Gastroesophageal sphincter (tissue), 4 donors: ENCODE data around the gene METTL18. TPM values are rescaled to one million over a fixed set of nuclear protein-coding genes. Genes with fewer than 3 reads are reported as not detected.

Experiments used
- ATAC-seq: fragments of 150-250 bp; one replicate; pipeline ENCODE4 v1.9.1; 2016; ENCODE audit warnings: mild to moderate bottlenecking, moderate library complexity
- H3K27ac ChIP-seq, 4 donors: fragments of 200-600 bp; sonication (generic) in 3 of 4; 1 replicate in 3 of 4; 2 replicates in 1 of 4; pipeline ENCODE4 v1.5.1; 2016 to 2019
- H3K27me3 ChIP-seq: fragments of 200-600 bp; sonication (generic); one replicate; pipeline ENCODE4 v1.5.1; 2019
- H3K36me3 ChIP-seq, 2 donors: fragments of 200-600 bp; sonication (generic); one replicate each; pipeline ENCODE4 v1.5.1; 2019; ENCODE audit warnings: control low read depth in 1 of 2
- H3K4me1 ChIP-seq, 3 donors: fragments of 200-600 bp; sonication (generic); 1 replicate in 2 of 3; 2 replicates in 1 of 3; pipeline ENCODE4 v1.5.1; 2016 to 2019; ENCODE audit warnings: control low read depth in 2 of 3
- H3K4me3 ChIP-seq, 2 donors: fragments of 200-600 bp; sonication (generic); one replicate each; pipeline ENCODE4 v1.5.1; 2019; ENCODE audit warnings: mild to moderate bottlenecking in 1 of 2, moderate library complexity in 1 of 2
- H3K9me3 ChIP-seq, 3 donors: fragments of 200-600 bp; sonication (generic); one replicate each; pipeline ENCODE4 v1.5.1; 2017 to 2019; ENCODE audit warnings: control low read depth in 2 of 3
- CTCF ChIP-seq, 4 experiments: fragments of 200-600 bp in 2 of 4; fragments of 450-650 bp in 2 of 4; sonication (generic) in 1 of 4; IDR thresholded peaks; one replicate each; pipeline ENCODE4 v1.5.1; 2017 to 2019; ENCODE audit warnings: antibody characterized with exemption in 4 of 4, mild to moderate bottlenecking in 2 of 4, moderate library complexity in 2 of 4
- EP300 ChIP-seq: sonication (generic); formaldehyde crosslinking; IDR thresholded peaks from one replicate; pipeline ENCODE4 v1.6.1; 2017; ENCODE audit warnings: antibody characterized with exemption, mild to moderate bottlenecking
- POLR2A ChIP-seq, 2 donors: fragments of 450-650 bp; IDR thresholded peaks; one replicate each; pipeline ENCODE4 v1.6.1; 2017; ENCODE audit warnings: antibody characterized with exemption in 2 of 2, mild to moderate bottlenecking in 2 of 2, moderate library complexity in 1 of 2
- POLR2AphosphoS5 ChIP-seq: sonication (generic); formaldehyde crosslinking; IDR thresholded peaks from one replicate; pipeline ENCODE4 v1.6.1; 2017; ENCODE audit warnings: antibody characterized with exemption
- WGBS, 2 donors: methylation state at CpG; one replicate each; pipeline ENCODE4 v1.1.5; 2018; ENCODE audit warnings: low coverage in 1 of 2; 5-methylcytosine and 5-hydroxymethylcytosine counted together
- total RNA-seq, 4 donors: library from RNA; depleted of rRNA; stranded (reverse); fragments of >200 nt; gene quantifications; one replicate each; pipeline ENCODE4 v1.1.0, GENCODE V29; 2016

Gene METTL18
- total RNA-seq, 4 donors from 2014 or later = 3.9 to 8.8 (median 6.1) TPM

DNA sequence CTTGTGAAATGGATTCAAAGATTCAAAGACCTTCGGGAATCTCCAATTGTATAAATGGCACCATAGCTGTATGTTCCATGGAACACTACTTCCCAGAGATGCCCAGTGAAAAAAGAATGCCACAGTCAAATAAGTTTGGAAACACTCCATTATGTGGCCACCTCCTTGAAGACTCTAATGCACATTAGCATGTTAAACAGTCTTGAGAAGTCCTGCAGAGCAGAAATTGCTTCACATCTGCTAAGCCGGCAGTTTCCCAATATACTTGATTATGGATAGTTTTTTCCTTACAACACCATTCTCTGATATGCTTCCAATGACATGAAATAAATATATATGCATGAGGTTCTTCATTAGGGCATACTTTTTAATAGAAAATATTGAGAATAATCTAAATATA, 48.2 kb downstream of the METTL18 start:
- ATAC-seq = no peak
- Histone ChIP-seq H3K36me3 (no peaks in the 10 kb centered on the region), H3K4me1 (no peaks in the 10 kb centered on the region), H3K27ac (no peak overlapping the region), H3K27me3 (peaks cover 4% of the 10 kb centered on the region), H3K4me3 (no peak overlapping the region), H3K9me3 (no peaks in the 10 kb centered on the region)
- 86 to 100% methylated on average over 1 to 2 of the region's 2 CpGs for WGBS, 2 donors
- no peak for TF ChIP-seq CTCF (IDR thresholded peaks at IDR 0.05)
- TF ChIP-seq EP300 = no peak
- no peak for TF ChIP-seq POLR2A (IDR thresholded peaks at IDR 0.05)
- no peak for TF ChIP-seq POLR2AphosphoS5

DNA sequence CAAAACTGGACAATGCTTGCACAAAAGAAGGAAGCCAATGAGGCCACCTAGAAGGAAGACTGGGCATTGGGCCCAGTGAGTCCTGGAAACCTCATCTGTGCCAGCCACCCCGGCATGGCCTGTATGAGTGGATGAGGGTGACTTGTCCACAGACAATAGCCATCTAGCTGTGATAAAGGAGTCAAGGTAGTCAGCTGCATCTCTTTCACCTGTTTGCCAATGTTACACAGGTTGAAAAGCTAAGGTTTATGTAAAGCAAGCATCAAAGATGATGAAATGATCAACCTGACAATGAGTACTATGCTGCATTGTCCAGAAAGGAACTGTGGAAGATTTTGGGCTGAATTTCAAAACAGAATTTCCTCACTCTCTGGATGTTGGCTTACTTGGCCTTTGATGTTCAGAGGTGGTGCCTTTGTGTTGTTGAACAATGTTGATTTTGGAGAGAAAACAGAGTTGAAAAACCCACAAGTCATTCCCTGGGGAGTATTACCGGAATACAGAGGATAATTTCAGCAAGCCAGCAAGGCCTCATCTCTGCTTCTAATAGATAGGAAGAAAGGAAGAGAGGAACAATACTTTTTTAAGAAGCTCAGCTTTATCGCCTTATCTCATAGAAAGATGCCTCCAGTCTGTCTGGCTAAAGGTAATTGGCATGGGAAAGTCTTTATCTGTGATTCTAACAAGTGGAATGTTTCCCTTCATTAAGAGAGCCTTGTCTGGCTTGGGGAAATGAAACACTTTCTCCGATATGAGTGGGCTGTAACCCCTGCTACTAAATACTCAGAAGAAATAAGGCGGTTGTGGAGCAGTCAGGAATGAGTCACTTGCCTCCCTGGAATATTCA, 49.5 kb downstream of the METTL18 start:
- ATAC-seq = peak; percentile 55
- H3K9me3 ChIP-seq = no peaks in the 10 kb centered on the region
- WGBS, 2 donors = 32 to 53% methylated on average over 3 to 5 of the region's 5 CpGs

More for the DNA sequence above, 49.5 kb downstream of the METTL18 start:
- H3K4me1 ChIP-seq = no peaks in the 10 kb centered on the region
- H3K36me3 ChIP-seq = no peaks in the 10 kb centered on the region
- no peak overlapping the region for H3K27ac ChIP-seq
- TF ChIP-seq EP300 (no peak), CTCF (IDR thresholded peaks at IDR 0.05) (no peak), POLR2A (IDR thresholded peaks at IDR 0.05) (no peak), POLR2AphosphoS5 (no peak)
- H3K4me3 ChIP-seq = no peak overlapping the region
- peaks cover 4% of the 10 kb centered on the region for H3K27me3 ChIP-seq

Other genes with a start within 250 kb of the METTL18 start
- gene F5, start 208.4 kb downstream of the METTL18 start, total RNA-seq = 1 to 10 TPM in 1 of 4 donors, under 1 TPM in 2, not detected in 1; 0.12 to 3.5 (median 0.42) TPM
- 10 to 100 TPM in 2 of 4 donors, 1 to 10 TPM in 2; 1.9 to 26.0 (median 8.0) TPM for gene SELP, start 164.8 kb downstream of the METTL18 start, total RNA-seq
- 1 to 10 TPM in 2 of 4 donors, not detected in 2; 2.1 to 8.2 TPM for gene SELL, start 83.3 kb downstream of the METTL18 start, total RNA-seq
- gene SELE, start 60.8 kb downstream of the METTL18 start, total RNA-seq = 10 to 100 TPM in 1 of 4 donors, under 1 TPM in 1, not detected in 2; 0.45 to 11.0 TPM
- gene SCYL3, start 99.0 kb upstream of the METTL18 start, total RNA-seq = 10 to 100 TPM; 10.5 to 14.2 (median 11.9) TPM